Activated CD4-positive, alpha-beta T cell treated with anti-CD3 and anti-CD28 coated beads, Interleukin-2, amount 50 U/mL, for 4 hours (primary cell): ENCODE results near the gene SIL1.
"Not testable (repeated sequence)": the region's sequence is repeated elsewhere in the genome, so short reads cannot be mapped to it uniquely, and the experiment has no call there.

Experiments
- DNase-seq, 2 experiments: peaks; one replicate each; pipeline ENCODE4 v3.0.0-alpha.2; 2020

SIL1 gene

GRCh38 chr5:139062910-139063663 lies 135.1 kb downstream of the SIL1 start:
- DNase-seq, result no peak

DNA sequence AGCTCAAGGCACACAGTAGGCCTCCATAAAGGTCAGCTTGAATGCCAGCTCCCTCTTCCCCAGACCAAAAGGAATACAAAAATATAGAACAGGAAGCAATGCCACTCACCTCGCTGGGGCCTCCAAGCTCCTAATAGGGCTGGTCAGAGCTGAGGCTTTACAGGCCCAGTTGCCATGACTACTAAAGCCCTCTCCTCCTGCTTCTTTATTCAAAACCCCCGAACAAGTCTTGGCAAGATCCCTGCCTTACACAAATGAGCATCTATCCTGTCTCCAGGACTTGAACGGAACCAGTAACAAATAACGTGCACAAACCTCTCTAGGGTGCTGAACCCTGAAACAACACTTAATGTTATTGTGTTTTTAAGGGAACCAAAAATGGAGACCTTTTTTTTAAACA lies 136.3 kb downstream of the SIL1 start:
- no peak for DNase-seq

DNA sequence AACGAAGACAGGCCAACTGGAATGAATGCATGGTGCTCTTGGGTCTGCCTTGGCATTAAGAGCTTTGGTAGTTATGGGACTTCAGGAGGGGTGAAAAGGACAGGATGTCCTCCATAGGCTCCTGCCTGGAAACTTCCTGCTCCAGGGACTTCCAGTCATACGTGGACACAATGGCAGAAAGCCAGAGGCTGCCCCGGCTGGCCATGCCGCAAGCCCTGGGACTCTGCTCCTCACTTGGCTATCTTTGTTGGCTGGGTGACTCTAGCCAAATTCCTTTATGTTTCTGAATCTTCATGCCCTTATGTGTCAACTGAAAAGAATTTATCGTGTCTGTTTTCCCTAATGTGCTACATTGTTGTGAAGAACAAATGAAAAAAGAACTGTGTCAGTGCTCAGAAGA lies 136.9 kb downstream of the SIL1 start:
- DNase-seq, result no peak

- DNase-seq, result no peak
Measured at GRCh38 chr5:139058121-139058520, 140.0 kb downstream of the SIL1 start.

DNA sequence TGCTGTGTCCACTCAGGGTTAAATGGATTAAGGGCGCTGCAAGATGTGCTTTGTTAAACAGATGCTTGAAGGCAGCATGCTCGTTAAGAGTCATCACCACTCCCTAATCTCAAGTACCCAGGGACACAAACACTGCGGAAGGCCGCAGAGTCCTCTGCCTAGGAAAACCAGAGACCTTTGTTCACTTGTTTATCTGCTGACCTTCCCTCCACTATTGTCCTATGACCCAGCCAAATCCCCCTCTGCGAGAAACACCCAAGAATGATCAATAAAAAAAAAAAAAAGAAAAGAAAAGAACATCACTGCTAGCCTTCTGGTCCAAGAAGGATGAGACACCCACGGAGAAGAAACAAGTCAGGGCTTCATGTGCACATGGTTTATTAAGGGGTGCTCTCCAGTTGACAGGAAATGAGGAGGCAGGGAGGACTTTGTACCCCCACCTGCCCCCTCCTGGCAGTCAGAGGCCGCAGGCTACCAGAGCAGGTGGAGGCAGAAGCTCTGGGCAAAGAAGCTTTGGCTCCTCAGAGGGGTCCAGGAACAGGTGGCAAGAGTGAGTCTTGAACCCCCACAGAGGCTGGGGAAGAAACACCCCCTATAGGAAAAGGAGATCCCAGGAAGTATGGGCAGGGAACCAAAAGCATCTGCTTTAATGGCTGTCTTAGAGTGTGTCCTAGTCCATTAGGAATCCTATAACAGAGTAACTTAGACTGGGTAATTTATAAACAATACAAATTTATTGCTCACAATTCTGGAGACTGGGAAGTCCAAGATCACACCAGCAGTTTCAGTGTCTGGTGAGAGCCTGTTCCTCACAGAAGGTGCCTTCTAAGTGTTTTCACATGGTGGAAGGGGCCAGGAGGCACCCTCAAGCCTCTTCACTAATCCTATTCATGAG lies 140.9 kb downstream of the SIL1 start:
- DNase-seq, result not testable (repeated sequence)

DNA sequence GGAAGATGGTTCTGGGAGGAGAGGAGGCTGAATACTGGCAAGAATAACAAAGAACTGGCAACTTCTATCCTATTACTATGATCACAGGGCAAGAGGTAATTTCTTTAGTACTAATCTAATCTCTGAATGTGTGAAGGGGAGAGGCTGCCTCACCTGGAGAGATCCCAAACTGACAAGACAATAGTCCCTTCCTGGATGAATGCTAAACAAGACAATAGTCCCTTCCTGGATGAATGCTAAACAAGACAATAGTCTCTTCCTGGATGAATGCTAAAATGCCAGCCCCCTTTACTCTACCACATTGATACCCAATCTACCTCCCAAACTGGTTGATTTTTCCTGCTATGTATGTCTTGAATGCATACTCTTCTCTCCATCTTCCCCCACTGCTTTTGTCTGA lies 145.2 kb downstream of the SIL1 start:
- DNase-seq, result no peak

- DNase-seq, result no peak
Measured at GRCh38 chr5:139051392-139051791, 146.8 kb downstream of the SIL1 start.

- no peak for DNase-seq
Measured at GRCh38 chr5:139050432-139050831, 147.7 kb downstream of the SIL1 start.

DNA sequence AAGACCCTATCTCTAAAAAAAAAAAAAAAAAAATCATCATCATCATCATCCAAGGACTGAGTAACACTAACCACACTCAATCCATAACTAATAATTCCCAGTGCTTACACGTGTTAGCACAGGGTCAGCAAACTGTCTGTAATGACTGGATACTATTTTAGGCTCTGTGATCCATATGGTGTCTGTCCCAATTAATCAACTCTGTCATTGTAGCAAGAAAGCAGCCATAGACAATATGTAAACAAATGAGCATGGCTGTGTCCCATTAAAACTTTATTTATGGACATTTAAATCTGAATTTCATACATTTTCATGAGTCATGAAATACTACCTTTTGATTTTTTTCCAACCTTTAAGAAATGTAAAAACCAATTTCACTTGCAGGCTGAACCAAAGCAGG lies 148.4 kb downstream of the SIL1 start:
- DNase-seq, result no peak

GRCh38 chr5:139046551-139046950 lies 151.6 kb downstream of the SIL1 start:
- DNase-seq, result no peak

- no peak for DNase-seq
Measured at GRCh38 chr5:139043157-139043905, 154.8 kb downstream of the SIL1 start.

- DNase-seq, result no peak
Measured at GRCh38 chr5:139040081-139040480, 158.1 kb downstream of the SIL1 start.

DNA sequence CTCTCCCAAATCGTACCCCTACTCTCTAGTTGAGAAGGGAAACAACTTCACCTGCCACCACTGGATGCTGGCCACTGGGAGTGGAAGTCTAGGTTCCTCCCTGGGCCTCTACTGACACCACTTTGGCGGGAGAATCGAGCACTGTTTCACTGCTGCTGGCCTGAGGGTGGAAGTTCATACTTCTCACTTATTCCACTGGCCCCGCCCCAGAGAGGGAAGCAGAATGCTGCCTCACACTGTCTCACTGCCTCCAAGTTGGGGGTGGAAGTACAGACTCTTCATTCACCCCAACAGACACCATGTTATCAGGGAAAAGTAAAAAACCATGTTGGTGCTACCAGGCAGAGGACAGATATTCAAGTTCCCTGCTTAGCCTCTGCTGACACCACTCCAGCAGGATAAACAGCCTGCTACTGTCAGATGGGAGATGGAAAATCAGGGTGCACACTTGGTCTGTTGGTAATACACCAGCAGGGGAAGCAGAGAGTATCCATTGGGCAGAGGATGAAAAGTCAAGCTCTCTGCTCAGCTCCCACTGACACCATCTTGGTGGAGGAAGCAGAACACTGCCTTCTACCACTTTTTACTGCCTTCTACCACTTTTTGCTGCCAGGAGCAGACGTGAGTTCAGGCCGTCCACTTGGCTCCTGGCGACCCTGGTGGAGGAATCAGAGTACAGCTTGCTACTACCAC lies 159.4 kb downstream of the SIL1 start:
- no peak for DNase-seq

GRCh38 chr5:139037732-139038131 lies 160.4 kb downstream of the SIL1 start:
- no peak for DNase-seq

GRCh38 chr5:139036332-139036731 lies 161.8 kb downstream of the SIL1 start:
- DNase-seq, result not testable (repeated sequence)

DNA sequence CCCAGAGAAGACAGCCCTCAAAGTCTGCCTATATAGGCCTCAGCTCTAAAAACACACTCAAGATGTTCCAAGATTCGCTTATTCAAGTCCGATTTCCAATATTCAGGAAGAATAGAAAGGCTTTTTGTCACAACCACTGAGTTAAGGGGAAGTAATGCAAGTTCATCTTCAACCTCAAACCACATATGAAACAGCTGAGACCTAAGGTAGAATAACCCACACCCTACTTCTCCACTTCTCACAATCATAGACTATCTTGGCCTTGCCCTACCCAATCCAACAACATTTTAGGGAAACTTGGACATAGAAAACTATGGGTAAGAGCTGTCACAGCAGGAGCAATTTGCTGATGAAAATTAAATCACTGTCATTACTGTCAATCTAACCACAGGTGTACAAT lies 171.0 kb downstream of the SIL1 start:
- no peak for DNase-seq

- no peak for DNase-seq
Measured at GRCh38 chr5:139025651-139026050, 172.5 kb downstream of the SIL1 start.

- no peak for DNase-seq
Measured at GRCh38 chr5:139023286-139023685, 174.9 kb downstream of the SIL1 start.

DNA sequence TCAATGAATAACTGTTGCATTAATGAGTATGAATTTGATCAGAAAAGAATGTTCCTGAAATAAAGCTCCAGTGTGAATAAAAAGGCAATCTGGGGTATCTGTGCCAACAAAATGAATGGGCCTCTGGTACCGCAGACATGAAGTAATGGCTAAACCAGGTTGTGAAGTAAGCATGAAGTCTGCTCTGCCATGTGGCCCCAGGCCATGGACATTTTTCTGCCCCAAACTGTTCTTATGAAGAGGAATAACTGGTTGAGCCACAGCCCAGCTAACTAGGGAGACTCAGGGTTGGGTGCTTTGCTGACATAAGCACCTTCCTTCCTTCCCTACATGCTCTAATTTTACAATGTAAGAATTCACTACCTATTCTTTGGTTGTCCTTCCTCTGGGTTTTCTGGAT lies 175.6 kb downstream of the SIL1 start:
- DNase-seq, result no peak

- no peak for DNase-seq
Measured at GRCh38 chr5:139021346-139021745, 176.8 kb downstream of the SIL1 start.

DNA sequence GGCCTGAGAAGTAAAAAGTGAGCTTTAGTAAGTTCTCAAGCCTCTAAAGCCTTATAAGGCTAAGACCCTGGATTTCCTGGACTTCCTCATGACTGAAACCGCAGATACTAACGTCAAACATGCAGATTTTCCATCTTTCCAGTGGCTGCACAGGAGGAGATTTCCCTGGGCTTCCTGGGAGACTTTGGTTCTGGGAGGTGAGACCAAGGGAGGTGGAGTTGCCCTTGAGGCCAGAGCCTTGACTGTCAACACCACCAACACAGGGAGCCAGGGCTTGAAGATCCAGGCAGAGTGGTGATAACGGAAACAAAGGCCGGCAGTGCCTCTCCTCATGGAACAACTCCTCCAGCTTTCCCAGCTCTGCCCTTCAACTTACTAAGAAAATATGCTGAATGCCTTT lies 178.3 kb downstream of the SIL1 start:
- no peak for DNase-seq

DNA sequence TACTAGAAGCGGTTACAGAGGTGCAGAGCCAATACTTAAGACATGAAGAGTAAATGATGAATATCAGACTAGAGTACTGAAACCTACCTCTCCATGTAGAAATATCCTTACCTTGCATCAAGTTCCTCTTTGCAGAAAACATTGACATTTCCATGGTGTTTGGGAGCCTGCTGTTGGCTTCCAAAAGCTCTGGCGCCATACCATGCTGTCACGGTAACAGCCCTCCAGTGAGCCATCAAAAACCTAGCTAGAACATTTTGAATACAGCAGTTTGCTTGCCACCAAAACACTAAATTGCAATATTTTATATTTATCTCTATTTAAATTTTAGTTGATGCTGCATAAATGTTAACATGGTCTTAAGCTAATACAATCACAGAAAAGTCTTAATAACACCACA lies 179.0 kb downstream of the SIL1 start:
- no peak for DNase-seq

GRCh38 chr5:139017624-139018023 lies 180.5 kb downstream of the SIL1 start:
- no peak for DNase-seq
